OCI-LY7 (cell line): ENCODE results near the gene ANKFN1. TPM values are rescaled to one million over a fixed set of nuclear protein-coding genes. Genes with fewer than 3 reads are reported as not detected.

Source experiments
- BruUV-seq: library from RNA; stranded (reverse); fragments of 400-500 nt; replicated peaks from 2 replicates; lab custom pipeline; 2021; lab: Mats Ljungman, UMichigan
- CTCF ChIA-PET: fragments of 300-600 bp; sonication (Branson Sonifier 250); formaldehyde crosslinking; loops from one replicate; lab custom pipeline; 2022; ENCODE audit warnings: antibody characterized with exemption; ENCODE audit not compliant: unreplicated experiment; lab: Charles Lee
- POLR2A ChIA-PET: fragments of 300-600 bp; sonication (Branson Sonifier 250); formaldehyde crosslinking; loops from one replicate; lab custom pipeline; 2022; ENCODE audit warnings: antibody characterized with exemption; lab: Charles Lee
- DNase-seq: peaks from one replicate; pipeline ENCODE4 v3.0.0-alpha.2; 2015; ENCODE audit warnings: low spot score
- H2AFZ ChIP-seq: fragments of 200-600 bp; sonication (generic), shearing (Covaris generic); 2 replicates; pipeline ENCODE4 v1.6.1; 2014; ENCODE audit warnings: mild to moderate bottlenecking, antibody characterized with exemption, low read length, moderate library complexity
- H3K27ac ChIP-seq: fragments of 200-600 bp; sonication (generic); 2 replicates; pipeline ENCODE4 v1.5.1; 2014; ENCODE audit warnings: mixed run types, low read depth, mild to moderate bottlenecking, moderate library complexity, low read length, inconsistent platforms; ENCODE audit not compliant: poor library complexity, severe bottlenecking
- H3K36me3 ChIP-seq: fragments of 200-600 bp; sonication (generic); 2 replicates; pipeline ENCODE4 v1.6.1; 2014; ENCODE audit warnings: mild to moderate bottlenecking, antibody characterized with exemption, low read length, moderate library complexity, mixed read lengths; ENCODE audit not compliant: insufficient read depth
- H3K4me1 ChIP-seq: fragments of 200-600 bp; sonication (generic); 2 replicates; pipeline ENCODE4 v1.5.1; 2014; ENCODE audit warnings: mild to moderate bottlenecking, low read length; ENCODE audit not compliant: insufficient read depth, poor library complexity, severe bottlenecking
- H3K4me2 ChIP-seq: fragments of 200-600 bp; sonication (generic); 2 replicates; pipeline ENCODE4 v1.6.1; 2014; ENCODE audit warnings: mild to moderate bottlenecking, low read length
- H3K4me3 ChIP-seq: fragments of 200-600 bp; sonication (generic); 2 replicates; pipeline ENCODE4 v1.5.1; 2014; ENCODE audit warnings: mild to moderate bottlenecking, low read depth, low read length; ENCODE audit not compliant: poor library complexity, severe bottlenecking
- H3K79me2 ChIP-seq: fragments of 200-600 bp; sonication (generic); 2 replicates; pipeline ENCODE4 v1.6.1; 2016; ENCODE audit warnings: low read depth, mild to moderate bottlenecking, low read length, moderate library complexity, mixed read lengths; ENCODE audit not compliant: insufficient read depth
- H3K9me2 ChIP-seq: fragments of 200-600 bp; sonication (generic); 2 replicates; pipeline ENCODE4 v1.6.1; 2016; ENCODE audit warnings: mild to moderate bottlenecking, low read length, mixed read lengths; ENCODE audit not compliant: insufficient read depth
- H3K9me3 ChIP-seq: fragments of 200-600 bp; sonication (generic); 2 replicates; pipeline ENCODE4 v1.6.1; 2014; ENCODE audit warnings: mild to moderate bottlenecking, mixed run types, low read length, mixed read lengths
- H4K20me1 ChIP-seq: fragments of 200-600 bp; sonication (generic); 2 replicates; pipeline ENCODE4 v1.6.1; 2014; ENCODE audit warnings: mild to moderate bottlenecking, antibody characterized with exemption, low read length, moderate library complexity, mixed read lengths; ENCODE audit not compliant: insufficient read depth
- EZH2phosphoT487 ChIP-seq: fragments of 200-600 bp; sonication (generic); IDR thresholded peaks from 2 replicates; pipeline ENCODE4 v1.6.1; 2018; ENCODE audit warnings: low read depth, borderline replicate concordance, mild to moderate bottlenecking, mixed run types, antibody characterized with exemption, low read length, moderate library complexity, mixed read lengths
- intact Hi-C: fragments of 100-400 bp; cut with micrococcal nuclease; formaldehyde crosslinking; loops from one replicate; pipeline ENCODE4 v1.10.0; 2022; ENCODE audit not compliant: unreplicated experiment
- total RNA-seq, 2 experiments: library from RNA; depleted of rRNA in 1 of 2; stranded (reverse); fragments of >200 nt in 1 of 2; shearing (Covaris generic) in 1 of 2; gene quantifications; 2 replicates each; pipeline ENCODE4 v1.2.3, GENCODE V29; 2014 to 2022
- TF ChIP-seq, protein P1 (sequence below): fragments of 200-600 bp; sonication (generic); conservative IDR thresholded peaks from 2 replicates; pipeline ENCODE4 v1.5.1; 2014; ENCODE audit warnings: mild to moderate bottlenecking, antibody characterized with exemption, low read length, moderate library complexity, mixed read lengths

Gene ANKFN1
- total RNA-seq, 2 experiments from 2014 or later = 0.67 TPM; not detected in 1

DNA sequence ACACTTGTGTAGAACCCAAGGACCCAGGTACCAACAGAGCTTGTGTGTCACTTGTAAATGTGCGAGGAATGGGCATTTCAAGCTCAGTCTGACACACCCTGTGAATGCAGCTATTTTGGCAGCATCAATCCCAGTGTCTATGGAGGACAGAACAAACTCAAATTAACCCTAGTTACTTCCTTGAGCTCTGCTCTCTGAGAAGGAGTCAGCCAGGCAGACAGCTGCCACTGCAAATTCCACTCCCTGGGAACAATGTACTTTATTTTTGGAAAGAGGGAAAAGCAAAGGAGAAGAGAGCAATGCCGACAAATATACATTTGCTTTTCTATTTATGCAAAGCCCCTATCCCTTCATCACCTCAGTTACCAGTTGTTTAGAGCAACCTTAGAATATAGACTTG lies 391.8 kb downstream of the ANKFN1 start:
- H2AFZ ChIP-seq = no peak overlapping the region
- no peak for DNase-seq
- no peak overlapping the region for H3K4me3 ChIP-seq
- no peak for TF ChIP-seq EZH2phosphoT487
- TF ChIP-seq, protein P1, sequence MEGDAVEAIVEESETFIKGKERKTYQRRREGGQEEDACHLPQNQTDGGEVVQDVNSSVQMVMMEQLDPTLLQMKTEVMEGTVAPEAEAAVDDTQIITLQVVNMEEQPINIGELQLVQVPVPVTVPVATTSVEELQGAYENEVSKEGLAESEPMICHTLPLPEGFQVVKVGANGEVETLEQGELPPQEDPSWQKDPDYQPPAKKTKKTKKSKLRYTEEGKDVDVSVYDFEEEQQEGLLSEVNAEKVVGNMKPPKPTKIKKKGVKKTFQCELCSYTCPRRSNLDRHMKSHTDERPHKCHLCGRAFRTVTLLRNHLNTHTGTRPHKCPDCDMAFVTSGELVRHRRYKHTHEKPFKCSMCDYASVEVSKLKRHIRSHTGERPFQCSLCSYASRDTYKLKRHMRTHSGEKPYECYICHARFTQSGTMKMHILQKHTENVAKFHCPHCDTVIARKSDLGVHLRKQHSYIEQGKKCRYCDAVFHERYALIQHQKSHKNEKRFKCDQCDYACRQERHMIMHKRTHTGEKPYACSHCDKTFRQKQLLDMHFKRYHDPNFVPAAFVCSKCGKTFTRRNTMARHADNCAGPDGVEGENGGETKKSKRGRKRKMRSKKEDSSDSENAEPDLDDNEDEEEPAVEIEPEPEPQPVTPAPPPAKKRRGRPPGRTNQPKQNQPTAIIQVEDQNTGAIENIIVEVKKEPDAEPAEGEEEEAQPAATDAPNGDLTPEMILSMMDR = no peak
- POLR2A ChIA-PET = no interaction called here
- CTCF ChIA-PET = no interaction called here
- intact Hi-C loops = no loop called here
- no peaks in the 10 kb centered on the region for H3K79me2 ChIP-seq
- H3K4me2 ChIP-seq = no peak overlapping the region
- no peaks in the 10 kb centered on the region for H4K20me1 ChIP-seq
- no peaks in the 10 kb centered on the region for H3K9me2 ChIP-seq
- H3K27ac ChIP-seq = no peak overlapping the region
- no peaks in the 10 kb centered on the region for H3K36me3 ChIP-seq
- no TSS peak for BruUV-seq
- no peaks in the 10 kb centered on the region for H3K4me1 ChIP-seq
- H3K9me3 ChIP-seq = no peaks in the 10 kb centered on the region

DNA sequence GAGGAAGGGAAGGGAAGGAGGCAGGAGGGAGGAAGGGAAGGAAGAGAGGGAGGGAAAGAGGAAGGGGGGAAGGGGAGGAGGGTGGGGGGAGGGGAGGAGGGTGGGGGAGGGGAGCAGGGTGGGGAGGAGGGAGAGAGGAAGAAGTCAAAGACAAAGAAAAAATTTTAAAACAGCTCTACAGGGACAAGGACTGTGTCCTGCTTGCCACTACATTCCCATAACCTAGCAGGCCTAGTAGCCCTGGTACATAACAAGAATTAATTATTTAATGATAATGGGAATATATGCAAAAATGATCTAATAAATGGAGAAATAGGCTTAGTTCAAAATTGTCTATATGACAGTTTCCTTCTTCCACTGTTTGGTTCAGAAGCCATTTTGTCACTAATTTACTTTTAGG lies 392.7 kb downstream of the ANKFN1 start:
- BruUV-seq = no TSS peak
- Histone ChIP-seq H3K4me2 (no peak overlapping the region), H3K79me2 (no peaks in the 10 kb centered on the region), H4K20me1 (no peaks in the 10 kb centered on the region), H3K27ac (no peak overlapping the region), H3K4me3 (no peak overlapping the region), H3K9me2 (no peaks in the 10 kb centered on the region), H2AFZ (no peak overlapping the region), H3K36me3 (no peaks in the 10 kb centered on the region), H3K4me1 (no peaks in the 10 kb centered on the region), H3K9me3 (no peaks in the 10 kb centered on the region)
- DNase-seq = no peak
- intact Hi-C loops = no loop called here
- TF ChIP-seq, protein P1 = no peak
- no peak for TF ChIP-seq EZH2phosphoT487
- CTCF ChIA-PET = no interaction called here
- POLR2A ChIA-PET = no interaction called here

DNA sequence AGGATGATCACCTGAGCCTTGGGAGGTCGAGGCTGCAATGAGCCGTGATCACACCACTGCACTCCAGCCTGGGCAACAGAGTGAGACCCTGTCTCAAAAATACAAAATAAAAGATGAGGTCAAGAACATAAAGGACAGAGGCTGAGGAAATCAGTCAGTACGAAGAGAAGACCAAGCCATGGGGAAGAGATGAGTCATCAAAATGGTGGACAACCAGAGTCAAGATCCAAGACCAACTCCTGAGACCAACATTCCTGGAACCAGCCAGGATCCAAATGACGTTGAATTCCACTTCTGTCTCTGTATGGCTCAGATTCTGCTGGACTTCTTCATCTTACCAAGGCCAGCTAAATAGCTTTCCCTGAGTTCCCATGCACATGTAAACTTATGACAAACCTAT lies 395.4 kb downstream of the ANKFN1 start:
- Histone ChIP-seq H3K27ac (no peak overlapping the region), H3K9me2 (no peaks in the 10 kb centered on the region), H3K4me2 (no peak overlapping the region), H4K20me1 (no peaks in the 10 kb centered on the region), H3K36me3 (no peaks in the 10 kb centered on the region), H3K79me2 (no peaks in the 10 kb centered on the region), H3K4me1 (no peaks in the 10 kb centered on the region), H3K4me3 (no peak overlapping the region), H3K9me3 (no peaks in the 10 kb centered on the region), H2AFZ (no peak overlapping the region)
- TF ChIP-seq, protein P1 = no peak
- no peak for TF ChIP-seq EZH2phosphoT487
- intact Hi-C loops = no loop called here
- CTCF ChIA-PET = no interaction called here
- no TSS peak for BruUV-seq
- DNase-seq = no peak
- POLR2A ChIA-PET = no interaction called here
